ENCODE measurements around the gene CERS3.
A peak's percentile ranks its signal among the peaks of the same experiment; 100 is the strongest.

Gene CERS3

GRCh38 chr15:100373120-100373896 is 155.4 kb downstream of the CERS3 start:
- no peak for DNase-seq

- DNase-seq, result no peak
These were observed 156.0 kb downstream of the CERS3 start for GRCh38 chr15:100372739-100373119.

- no peak for DNase-seq
These were observed 173.4 kb downstream of the CERS3 start for GRCh38 chr15:100355342-100355741.

- DNase-seq, result no peak
These were observed 175.3 kb downstream of the CERS3 start for GRCh38 chr15:100353449-100353848.

- DNase-seq, result peak; percentile 22
These were observed 178.1 kb downstream of the CERS3 start for GRCh38 chr15:100350434-100351226.

Measured in CD4-positive, alpha-beta T cell treated with Interferon gamma for 1 hour (primary cell).